ENCODE results near the gene DGCR2.

Gene DGCR2

GRCh38 chr22:19138217-19139000 is 16.2 kb upstream of the DGCR2 start:
- Histone ChIP-seq H4K20me1 (ENCODE audit: low read depth, low read length) (no peaks in the 10 kb centered on the region), H3K79me2 (ENCODE audit: insufficient read depth, low read length) (peaks cover 3% of the 10 kb centered on the region; the same call in 1 of the 2 replicates), H3K27ac (ENCODE audit: low read depth, low read length) (no peak overlapping the region), H3K4me2 (ENCODE audit: low read depth, low read length, poor library complexity, severe bottlenecking) (no peak overlapping the region), H3K9me2 (replicated peaks; ENCODE audit: insufficient read depth, low read length) (no peaks in the 10 kb centered on the region), H3K4me3 (ENCODE audit: insufficient read depth, low read length, poor library complexity, severe bottlenecking) (no peak overlapping the region), H3K9me3 (ENCODE audit: insufficient read depth, low read length) (no peaks in the 10 kb centered on the region), H2AFZ (ENCODE audit: low read depth, low read length, severe bottlenecking) (no peak overlapping the region), H3K9ac (ENCODE audit: low read length) (no peak overlapping the region), H3K36me3 (ENCODE audit: low read length) (no peaks in the 10 kb centered on the region), H3K27me3 (ENCODE audit: low read length) (no peaks in the 10 kb centered on the region), H3F3A (ENCODE audit: insufficient read depth) (no peaks in the 10 kb centered on the region)
- TF ChIP-seq EZH2phosphoT487 (conservative IDR thresholded peaks at IDR 0.05; ENCODE audit: low read length) (no peak), CTCF (IDR thresholded peaks at IDR 0.05; ENCODE audit: insufficient read depth, low read length, poor library complexity, severe bottlenecking) (no peak)

GRCh38 chr22:19137384-19138216 is 15.4 kb upstream of the DGCR2 start:
- Histone ChIP-seq H3K36me3 (ENCODE audit: low read length) (no peaks in the 10 kb centered on the region), H3K79me2 (ENCODE audit: insufficient read depth, low read length) (no peaks in the 10 kb centered on the region)

GRCh38 chr22:19136915-19137314 is 14.7 kb upstream of the DGCR2 start:
- H2AFZ ChIP-seq (ENCODE audit: low read depth, low read length, severe bottlenecking), result no peak overlapping the region
- no peaks in the 10 kb centered on the region for H4K20me1 ChIP-seq (ENCODE audit: low read depth, low read length)
- H3K27me3 ChIP-seq (ENCODE audit: low read length), result no peaks in the 10 kb centered on the region
- no peak for TF ChIP-seq CTCF (IDR thresholded peaks at IDR 0.05; ENCODE audit: insufficient read depth, low read length, poor library complexity, severe bottlenecking)
- no peak for TF ChIP-seq EZH2phosphoT487 (conservative IDR thresholded peaks at IDR 0.05; ENCODE audit: low read length)
- H3K27ac ChIP-seq (ENCODE audit: low read depth, low read length), result no peak overlapping the region
- H3K9ac ChIP-seq (ENCODE audit: low read length), result no peak overlapping the region
- H3K36me3 ChIP-seq (ENCODE audit: low read length), result no peaks in the 10 kb centered on the region
- H3K9me2 ChIP-seq (replicated peaks; ENCODE audit: insufficient read depth, low read length), result no peaks in the 10 kb centered on the region
- no peaks in the 10 kb centered on the region for H3K9me3 ChIP-seq (ENCODE audit: insufficient read depth, low read length)
- H3K4me2 ChIP-seq (ENCODE audit: low read depth, low read length, poor library complexity, severe bottlenecking), result no peak overlapping the region
- no peak overlapping the region for H3K4me3 ChIP-seq (ENCODE audit: insufficient read depth, low read length, poor library complexity, severe bottlenecking)
- H3F3A ChIP-seq (ENCODE audit: insufficient read depth), result no peaks in the 10 kb centered on the region
- H3K79me2 ChIP-seq (ENCODE audit: insufficient read depth, low read length), result no peaks in the 10 kb centered on the region

More at GRCh38 chr22:19137384-19138216, 15.4 kb upstream of the DGCR2 start:
- H3K27ac ChIP-seq (ENCODE audit: low read depth, low read length), result no peak overlapping the region
- no peaks in the 10 kb centered on the region for H3K9me3 ChIP-seq (ENCODE audit: insufficient read depth, low read length)
- no peaks in the 10 kb centered on the region for H3F3A ChIP-seq (ENCODE audit: insufficient read depth)
- H3K27me3 ChIP-seq (ENCODE audit: low read length), result no peaks in the 10 kb centered on the region
- TF ChIP-seq EZH2phosphoT487 (conservative IDR thresholded peaks at IDR 0.05; ENCODE audit: low read length), result no peak
- TF ChIP-seq CTCF (IDR thresholded peaks at IDR 0.05; ENCODE audit: insufficient read depth, low read length, poor library complexity, severe bottlenecking), result no peak
- H3K4me2 ChIP-seq (ENCODE audit: low read depth, low read length, poor library complexity, severe bottlenecking), result no peak overlapping the region
- no peak overlapping the region for H3K9ac ChIP-seq (ENCODE audit: low read length)
- no peaks in the 10 kb centered on the region for H3K9me2 ChIP-seq (replicated peaks; ENCODE audit: insufficient read depth, low read length)
- H3K4me3 ChIP-seq (ENCODE audit: insufficient read depth, low read length, poor library complexity, severe bottlenecking), result no peak overlapping the region
- H4K20me1 ChIP-seq (ENCODE audit: low read depth, low read length), result no peaks in the 10 kb centered on the region
- no peak overlapping the region for H2AFZ ChIP-seq (ENCODE audit: low read depth, low read length, severe bottlenecking)
